Endothelial cell of umbilical vein (primary cell): ENCODE data around the gene PTPRD. TPM values are rescaled to one million over a fixed set of nuclear protein-coding genes. Genes with fewer than 3 reads are reported as not detected.

Experiments
- BruUV-seq: library from RNA; stranded (reverse); fragments of 400-500 nt; replicated peaks from 2 replicates; lab custom pipeline; 2021; lab: Mats Ljungman, UMichigan
- CTCF ChIA-PET: fragments of 300-600, 350-600 bp; sonication (Branson Sonifier 250); formaldehyde crosslinking; loops from one replicate; lab custom pipeline; 2021; ENCODE audit warnings: antibody characterized with exemption, inconsistent platforms; lab: Charles Lee
- POLR2A ChIA-PET: fragments of 300-600, 350-600 bp; sonication (Branson Sonifier 250); formaldehyde crosslinking; loops from one replicate; lab custom pipeline; 2021; ENCODE audit warnings: antibody characterized with exemption, inconsistent platforms; lab: Charles Lee
- DNase-seq: peaks from one replicate; pipeline ENCODE4 v3.0.0-alpha.2; 2011; ENCODE audit warnings: low read depth, low spot score
- FAIRE-seq: peaks from 2 replicates; lab custom pipeline; 2011; peaks lifted over from hg19 to GRCh38; lab: Jason Lieb, UNC
- H2AFZ ChIP-seq: 2 replicates; pipeline ENCODE4 v1.6.0; 2012; ENCODE audit warnings: low read depth, low read length, control low read depth, inconsistent platforms
- H3K27ac ChIP-seq: 2 replicates; pipeline ENCODE4 v1.5.1; 2011; ENCODE audit warnings: low read depth, mild to moderate bottlenecking, control low read depth, low read length, moderate library complexity; ENCODE audit not compliant: insufficient read depth
- H3K27me3 ChIP-seq, 2 experiments: 2 replicates each; pipeline versions ENCODE4 v1.6.0 to v1.6.1; 2011; ENCODE audit warnings: low read length in 2 of 2, mixed read lengths in 1 of 2; ENCODE audit not compliant: control insufficient read depth in 2 of 2, insufficient read depth in 2 of 2
- H3K36me3 ChIP-seq, 2 experiments: 2 replicates in 1 of 2; 3 replicates in 1 of 2; pipeline ENCODE4 v1.5.1; 2011; ENCODE audit warnings: low read length in 2 of 2, mild to moderate bottlenecking in 1 of 2, moderate library complexity in 1 of 2; ENCODE audit not compliant: control insufficient read depth in 2 of 2, insufficient read depth in 2 of 2; ENCODE audit errors: extremely low read depth in 1 of 2
- H3K4me1 ChIP-seq: 3 replicates; pipeline ENCODE4 v1.5.1; 2011; ENCODE audit warnings: mild to moderate bottlenecking, low read length; ENCODE audit not compliant: control insufficient read depth, insufficient read depth; ENCODE audit errors: extremely low read depth
- H3K4me2 ChIP-seq: 2 replicates; pipeline ENCODE4 v1.6.1; 2011; ENCODE audit warnings: low read length, control low read depth, mixed read lengths; ENCODE audit not compliant: insufficient read depth
- H3K4me3 ChIP-seq, 3 experiments: fragments of 200-600 bp in 1 of 3; sonication (generic), shearing (Covaris generic) in 1 of 3; replicated peaks in 1 of 3; 2 replicates each; pipeline ENCODE4 v1.5.1; 2011 to 2016; ENCODE audit warnings: control low read depth in 3 of 3, low read length in 3 of 3, mild to moderate bottlenecking in 2 of 3, inconsistent platforms in 1 of 3, low read depth in 1 of 3, moderate library complexity in 1 of 3; ENCODE audit not compliant: insufficient read depth in 1 of 3
- H3K79me2 ChIP-seq: 2 replicates; pipeline ENCODE4 v1.6.0; 2012; ENCODE audit warnings: low read length, inconsistent platforms; ENCODE audit not compliant: control insufficient read depth, insufficient read depth
- H3K9ac ChIP-seq: replicated peaks from 2 replicates; pipeline ENCODE3; 2011; ENCODE audit warnings: low read length, control low read depth; ENCODE audit not compliant: insufficient read depth; ENCODE audit errors: extremely low read depth
- H3K9me1 ChIP-seq: replicated peaks from 3 replicates; pipeline ENCODE4 v1.6.0; 2011; ENCODE audit warnings: mild to moderate bottlenecking, low read length; ENCODE audit not compliant: control insufficient read depth, insufficient read depth; ENCODE audit errors: extremely low read depth
- H3K9me3 ChIP-seq: replicated peaks from 2 replicates; pipeline ENCODE4 v1.5.1; 2012; ENCODE audit warnings: low read length, inconsistent platforms; ENCODE audit not compliant: control insufficient read depth, insufficient read depth
- H4K20me1 ChIP-seq: replicated peaks from 2 replicates; pipeline ENCODE3; 2011; ENCODE audit warnings: mild to moderate bottlenecking, low read length; ENCODE audit not compliant: control insufficient read depth, insufficient read depth; ENCODE audit errors: extremely low read depth
- EZH2 ChIP-seq: IDR thresholded peaks from 2 replicates; pipeline ENCODE4 v1.6.1; 2012; ENCODE audit warnings: borderline replicate concordance, low read depth, mild to moderate bottlenecking, moderate library complexity, low read length, inconsistent platforms; ENCODE audit not compliant: severe bottlenecking
- FOS ChIP-seq: IDR thresholded peaks from 2 replicates; pipeline ENCODE4 v1.6.1; 2011; ENCODE audit warnings: mild to moderate bottlenecking, low read length, moderate library complexity, borderline replicate concordance; ENCODE audit not compliant: insufficient read depth
- GATA2 ChIP-seq: IDR thresholded peaks from 2 replicates; pipeline ENCODE4 v1.7.0; 2011; ENCODE audit warnings: low read depth, mild to moderate bottlenecking, moderate library complexity, mixed read lengths, low read length; ENCODE audit not compliant: insufficient read length, insufficient read depth
- JUN ChIP-seq: IDR thresholded peaks from 2 replicates; pipeline ENCODE4 v1.6.1; 2011; ENCODE audit warnings: borderline replicate concordance, low read depth; ENCODE audit not compliant: insufficient read length, insufficient read depth
- MYC ChIP-seq: IDR thresholded peaks from one replicate; pipeline ENCODE4 v1.6.1; 2011; ENCODE audit warnings: mild to moderate bottlenecking, low read depth, low read length
- POLR2A ChIP-seq: IDR thresholded peaks from 2 replicates; pipeline ENCODE4 v1.6.1; 2012; ENCODE audit warnings: low read depth, mild to moderate bottlenecking, control low read depth, low read length
- POLR2AphosphoS5 ChIP-seq: IDR thresholded peaks from 2 replicates; pipeline ENCODE4 v1.6.1; 2012; ENCODE audit warnings: low read depth, mild to moderate bottlenecking, control low read depth, low read length, moderate library complexity; ENCODE audit not compliant: insufficient read depth
- dilution Hi-C: fragments of 300-500 bp; cut with MboI; formaldehyde crosslinking; loops from one replicate; pipeline ENCODE4 v1.15.0; 2019; ENCODE audit warnings: low sequenced_read_pairs; ENCODE audit not compliant: extremely low pct_ligation_motif_present
- intact Hi-C: fragments of 100-400 bp; cut with micrococcal nuclease; formaldehyde crosslinking; loops from one replicate; pipeline ENCODE4 v1.10.0; 2022
- polyA plus RNA-seq, 4 experiments: library from polyadenylated mRNA; depleted of rRNA in 3 of 4; stranded (reverse) in 3 of 4; unstranded in 1 of 4; fragments of >200 nt; gene quantifications; 2 replicates each; pipeline versions ENCODE4 v1.2.1 to v1.2.3, GENCODE V29; 2011 to 2012; ENCODE audit warnings: missing spikeins in 1 of 4
- total RNA-seq: library from RNA; stranded (reverse); gene quantifications from 2 replicates; pipeline ENCODE4 v1.2.3, GENCODE V29; 2021
- TF ChIP-seq, protein P1 (sequence below): IDR thresholded peaks from 2 replicates; pipeline ENCODE4 v1.6.1; 2011; ENCODE audit not compliant: insufficient read depth, insufficient read length
- TF ChIP-seq, protein P2 (sequence below), 2 donors: IDR thresholded peaks; 1 replicate in 1 of 2; 2 replicates in 1 of 2; pipeline ENCODE4 v1.5.1; 2011; ENCODE audit warnings: low read length in 2 of 2, mild to moderate bottlenecking in 2 of 2, moderate library complexity in 2 of 2, control low read depth in 1 of 2, inconsistent platforms in 1 of 2, low read depth in 1 of 2; ENCODE audit not compliant: insufficient read depth in 1 of 2; ENCODE audit errors: extremely low read depth in 1 of 2

Gene PTPRD
- total and polyA plus RNA-seq, 2 donors (not counting 3 experiments of a cell fraction or from before 2014, with no cell fraction given) = 5.5 to 5.7 TPM

DNA sequence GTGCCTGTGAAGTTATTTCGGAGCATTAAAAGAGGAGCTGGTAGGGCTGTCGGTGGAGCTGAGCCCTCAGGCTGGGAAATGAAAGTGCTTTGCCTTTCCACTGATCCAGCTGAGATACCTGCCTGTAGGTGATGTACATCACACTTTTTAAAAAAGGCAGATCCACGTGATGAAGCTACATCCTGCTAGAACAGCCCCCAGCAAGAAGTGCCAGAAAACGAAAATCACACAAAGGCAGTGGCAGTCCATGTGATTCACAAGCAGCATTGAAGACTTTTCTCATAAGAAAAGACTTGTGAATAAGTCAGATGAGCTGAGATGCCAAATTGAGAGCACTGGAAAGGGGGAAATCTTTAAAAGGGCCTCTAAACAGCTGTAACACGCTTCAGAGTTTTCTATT lies 765.1 kb downstream of the PTPRD start:
- no peaks in the 10 kb centered on the region for H3K4me1 ChIP-seq
- dilution Hi-C loops = no loop called here
- TF ChIP-seq MYC (no peak), POLR2A (no peak), FOS (no peak), JUN (no peak), EZH2 (no peak), POLR2AphosphoS5 (no peak), GATA2 (no peak)
- TF ChIP-seq, protein P1, sequence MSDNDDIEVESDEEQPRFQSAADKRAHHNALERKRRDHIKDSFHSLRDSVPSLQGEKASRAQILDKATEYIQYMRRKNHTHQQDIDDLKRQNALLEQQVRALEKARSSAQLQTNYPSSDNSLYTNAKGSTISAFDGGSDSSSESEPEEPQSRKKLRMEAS = no peak
- TF ChIP-seq, protein P2, sequence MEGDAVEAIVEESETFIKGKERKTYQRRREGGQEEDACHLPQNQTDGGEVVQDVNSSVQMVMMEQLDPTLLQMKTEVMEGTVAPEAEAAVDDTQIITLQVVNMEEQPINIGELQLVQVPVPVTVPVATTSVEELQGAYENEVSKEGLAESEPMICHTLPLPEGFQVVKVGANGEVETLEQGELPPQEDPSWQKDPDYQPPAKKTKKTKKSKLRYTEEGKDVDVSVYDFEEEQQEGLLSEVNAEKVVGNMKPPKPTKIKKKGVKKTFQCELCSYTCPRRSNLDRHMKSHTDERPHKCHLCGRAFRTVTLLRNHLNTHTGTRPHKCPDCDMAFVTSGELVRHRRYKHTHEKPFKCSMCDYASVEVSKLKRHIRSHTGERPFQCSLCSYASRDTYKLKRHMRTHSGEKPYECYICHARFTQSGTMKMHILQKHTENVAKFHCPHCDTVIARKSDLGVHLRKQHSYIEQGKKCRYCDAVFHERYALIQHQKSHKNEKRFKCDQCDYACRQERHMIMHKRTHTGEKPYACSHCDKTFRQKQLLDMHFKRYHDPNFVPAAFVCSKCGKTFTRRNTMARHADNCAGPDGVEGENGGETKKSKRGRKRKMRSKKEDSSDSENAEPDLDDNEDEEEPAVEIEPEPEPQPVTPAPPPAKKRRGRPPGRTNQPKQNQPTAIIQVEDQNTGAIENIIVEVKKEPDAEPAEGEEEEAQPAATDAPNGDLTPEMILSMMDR (IDR thresholded peaks at IDR 0.05; ENCODE audit: extremely low read depth in 1 of 2, insufficient read depth in 1 of 2, low read depth in 1 of 2, low read length in 2 of 2) = no peak
- no peak overlapping the region for H3K27ac ChIP-seq
- FAIRE-seq (no peak), DNase-seq (no peak)
- H3K27me3 ChIP-seq = no peaks in the 10 kb centered on the region
- intact Hi-C loops = no loop called here
- no peak overlapping the region for H2AFZ ChIP-seq
- BruUV-seq = no TSS peak
- H3K36me3 ChIP-seq = no peaks in the 10 kb centered on the region
- no peaks in the 10 kb centered on the region for H3K9me3 ChIP-seq
- no peaks in the 10 kb centered on the region for H4K20me1 ChIP-seq
- no peak overlapping the region for H3K4me2 ChIP-seq
- H3K4me3 ChIP-seq = no peak overlapping the region
- H3K9me1 ChIP-seq = no peaks in the 10 kb centered on the region
- no peak overlapping the region for H3K9ac ChIP-seq
- ChIA-PET CTCF (interaction anchor here (1.1 to 3.4 kb wide), 2 partner anchors 95 to 212 kb away, joined by 5 to 9 read pairs; no protein-coding TSS in a partner anchor), POLR2A (no interaction called here)
- no peaks in the 10 kb centered on the region for H3K79me2 ChIP-seq
